ENCODE results near the gene AKNA. TPM values are rescaled to one million over a fixed set of nuclear protein-coding genes. Genes with fewer than 3 reads are reported as not detected.
A peak's percentile ranks its signal among the peaks of the same experiment; 100 is the strongest.

AKNA gene
- polyA plus RNA-seq, 3 donors = 3.3 to 147 (median 7.3) TPM

DNA sequence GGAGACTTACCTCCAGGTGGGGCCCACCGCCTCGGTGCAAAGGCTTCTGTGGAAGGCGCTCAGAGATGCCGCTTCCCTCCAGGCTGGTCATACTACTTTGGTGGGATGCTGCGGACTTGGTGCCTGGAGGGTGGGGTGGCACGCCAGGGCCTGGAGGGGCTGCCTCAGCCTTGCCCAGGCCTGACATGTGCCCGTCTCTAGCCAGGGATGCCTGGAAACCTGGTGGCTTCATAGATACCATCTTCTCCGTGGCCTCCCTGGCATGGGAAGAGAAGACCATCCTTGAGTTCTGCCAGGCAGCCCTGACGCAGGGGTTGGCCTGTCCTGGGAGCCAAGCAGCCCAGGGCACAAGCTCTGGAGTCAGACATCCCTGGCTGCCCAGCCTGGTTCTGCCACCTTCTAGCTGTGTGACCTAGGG is 29.9 kb downstream of the AKNA start:
- H3K4me1 Mint-ChIP-seq = peaks cover 4% of the 10 kb centered on the region
- peak overlapping the region in 1 of 2 donors; percentile 62 for H3K27ac ChIP-seq (ENCODE audit: low read depth in 1 of 2, low read length in 2 of 2)

GRCh38 chr9:114357360-114357759 is 30.4 kb downstream of the AKNA start:
- Histone ChIP-seq H3K36me3 (replicated peaks in 1 of 2; ENCODE audit: control insufficient read depth in 1 of 2, insufficient read depth in 2 of 2, low read length in 2 of 2) (peaks cover 96 to 98% of the 10 kb centered on the region in 2 donors), H3K4me2 (replicated peaks; ENCODE audit: extremely low read depth, low read length, poor library complexity, severe bottlenecking) (no peak overlapping the region), H3K4me1 (ENCODE audit: control insufficient read depth in 1 of 2, insufficient read depth in 2 of 2, low read length in 2 of 2) (no peaks in the 10 kb centered on the region), H3K79me2 (ENCODE audit: insufficient read depth, low read length) (peaks cover 56% of the 10 kb centered on the region), H2AFZ (ENCODE audit: insufficient read depth, low read depth, low read length, poor library complexity, severe bottlenecking) (no peak overlapping the region), H3K9ac (ENCODE audit: insufficient read depth, low read length, poor library complexity, severe bottlenecking) (no peak overlapping the region), H3K27me3 (ENCODE audit: control insufficient read depth in 2 of 2, insufficient read depth in 2 of 2, low read length in 2 of 2) (no peaks in the 10 kb centered on the region), H3K4me3 (replicated peaks in 1 of 3; ENCODE audit: low read depth in 2 of 3, low read length in 3 of 3) (no peak overlapping the region), H3K27ac (ENCODE audit: low read depth in 1 of 2, low read length in 2 of 2) (peak overlapping the region in 1 of 2 donors; percentile 62), H3K9me3 (replicated peaks in 1 of 2; ENCODE audit: control insufficient read depth in 1 of 2, insufficient read depth in 1 of 2, low read length in 2 of 2) (no peaks in the 10 kb centered on the region), H4K20me1 (ENCODE audit: insufficient read depth, low read length) (peaks cover 92% of the 10 kb centered on the region)
- H3K4me1 Mint-ChIP-seq = peaks cover 3% of the 10 kb centered on the region
- 96% methylated on average over 4 of the region's 6 CpGs for WGBS (ENCODE audit: insufficient coverage)
- DNase-seq = no peak
- H3K36me3 Mint-ChIP-seq = peaks cover 89 to 97% of the 10 kb centered on the region in 2 donors
- H3K27me3 Mint-ChIP-seq (ENCODE audit: low read depth in 3 of 3) = no peaks in the 10 kb centered on the region
- no peak for TF ChIP-seq CTCF (IDR thresholded peaks at IDR 0.05)
- H3K9me3 Mint-ChIP-seq = no peaks in the 10 kb centered on the region
- no peak overlapping the region for H3K4me3 Mint-ChIP-seq
- peak overlapping the region in 4 of 7 donors; percentile 34 to 76 (median 62) for H3K27ac Mint-ChIP-seq
- intact Hi-C loops (cut with micrococcal nuclease) = no loop called here

More for the DNA sequence above, 29.9 kb downstream of the AKNA start:
- WGBS (ENCODE audit: insufficient coverage) = 95% methylated on average over 9 of the region's 9 CpGs
- H2AFZ ChIP-seq (ENCODE audit: insufficient read depth, low read depth, low read length, poor library complexity, severe bottlenecking) = no peak overlapping the region
- H3K9me3 Mint-ChIP-seq = no peaks in the 10 kb centered on the region
- H3K4me3 ChIP-seq (replicated peaks in 1 of 3; ENCODE audit: low read depth in 2 of 3, low read length in 3 of 3) = no peak overlapping the region
- peaks cover 89 to 97% of the 10 kb centered on the region in 2 donors for H3K36me3 Mint-ChIP-seq
- H3K4me3 Mint-ChIP-seq = no peak overlapping the region
- peaks cover 89% of the 10 kb centered on the region for H4K20me1 ChIP-seq (ENCODE audit: insufficient read depth, low read length)
- no peak overlapping the region for H3K4me2 ChIP-seq (replicated peaks; ENCODE audit: extremely low read depth, low read length, poor library complexity, severe bottlenecking)
- intact Hi-C loops (cut with micrococcal nuclease) = no loop called here
- H3K79me2 ChIP-seq (ENCODE audit: insufficient read depth, low read length) = peaks cover 62% of the 10 kb centered on the region
- no peak for DNase-seq
- no peak overlapping the region for H3K9ac ChIP-seq (ENCODE audit: insufficient read depth, low read length, poor library complexity, severe bottlenecking)
- no peaks in the 10 kb centered on the region for H3K27me3 Mint-ChIP-seq (ENCODE audit: low read depth in 3 of 3)
- H3K27me3 ChIP-seq (ENCODE audit: control insufficient read depth in 2 of 2, insufficient read depth in 2 of 2, low read length in 2 of 2) = no peaks in the 10 kb centered on the region
- H3K36me3 ChIP-seq (replicated peaks in 1 of 2; ENCODE audit: control insufficient read depth in 1 of 2, insufficient read depth in 2 of 2, low read length in 2 of 2) = peaks cover 98% of the 10 kb centered on the region in 2 donors
- no peaks in the 10 kb centered on the region for H3K4me1 ChIP-seq (ENCODE audit: control insufficient read depth in 1 of 2, insufficient read depth in 2 of 2, low read length in 2 of 2)
- peak overlapping the region in 4 of 7 donors; percentile 9 to 31 (median 26) for H3K27ac Mint-ChIP-seq
- TF ChIP-seq CTCF (IDR thresholded peaks at IDR 0.05) = no peak
- H3K9me3 ChIP-seq (replicated peaks in 1 of 2; ENCODE audit: control insufficient read depth in 1 of 2, insufficient read depth in 1 of 2, low read length in 2 of 2) = no peaks in the 10 kb centered on the region
